NCI-H2196 treated with DMSO at 0.1 percent for 48 hours (cell line): ENCODE data around the gene STAU1.
"Not testable (repeated sequence)": the region's sequence is repeated elsewhere in the genome, so short reads cannot be mapped to it uniquely, and the experiment has no call there.

Source experiments
- DNase-seq: peaks from one replicate; lab custom pipeline; 2025; ENCODE audit not compliant: unreplicated experiment; lab: John Stamatoyannopoulos, UW

STAU1 gene, protein sequence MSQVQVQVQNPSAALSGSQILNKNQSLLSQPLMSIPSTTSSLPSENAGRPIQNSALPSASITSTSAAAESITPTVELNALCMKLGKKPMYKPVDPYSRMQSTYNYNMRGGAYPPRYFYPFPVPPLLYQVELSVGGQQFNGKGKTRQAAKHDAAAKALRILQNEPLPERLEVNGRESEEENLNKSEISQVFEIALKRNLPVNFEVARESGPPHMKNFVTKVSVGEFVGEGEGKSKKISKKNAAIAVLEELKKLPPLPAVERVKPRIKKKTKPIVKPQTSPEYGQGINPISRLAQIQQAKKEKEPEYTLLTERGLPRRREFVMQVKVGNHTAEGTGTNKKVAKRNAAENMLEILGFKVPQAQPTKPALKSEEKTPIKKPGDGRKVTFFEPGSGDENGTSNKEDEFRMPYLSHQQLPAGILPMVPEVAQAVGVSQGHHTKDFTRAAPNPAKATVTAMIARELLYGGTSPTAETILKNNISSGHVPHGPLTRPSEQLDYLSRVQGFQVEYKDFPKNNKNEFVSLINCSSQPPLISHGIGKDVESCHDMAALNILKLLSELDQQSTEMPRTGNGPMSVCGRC

DNA sequence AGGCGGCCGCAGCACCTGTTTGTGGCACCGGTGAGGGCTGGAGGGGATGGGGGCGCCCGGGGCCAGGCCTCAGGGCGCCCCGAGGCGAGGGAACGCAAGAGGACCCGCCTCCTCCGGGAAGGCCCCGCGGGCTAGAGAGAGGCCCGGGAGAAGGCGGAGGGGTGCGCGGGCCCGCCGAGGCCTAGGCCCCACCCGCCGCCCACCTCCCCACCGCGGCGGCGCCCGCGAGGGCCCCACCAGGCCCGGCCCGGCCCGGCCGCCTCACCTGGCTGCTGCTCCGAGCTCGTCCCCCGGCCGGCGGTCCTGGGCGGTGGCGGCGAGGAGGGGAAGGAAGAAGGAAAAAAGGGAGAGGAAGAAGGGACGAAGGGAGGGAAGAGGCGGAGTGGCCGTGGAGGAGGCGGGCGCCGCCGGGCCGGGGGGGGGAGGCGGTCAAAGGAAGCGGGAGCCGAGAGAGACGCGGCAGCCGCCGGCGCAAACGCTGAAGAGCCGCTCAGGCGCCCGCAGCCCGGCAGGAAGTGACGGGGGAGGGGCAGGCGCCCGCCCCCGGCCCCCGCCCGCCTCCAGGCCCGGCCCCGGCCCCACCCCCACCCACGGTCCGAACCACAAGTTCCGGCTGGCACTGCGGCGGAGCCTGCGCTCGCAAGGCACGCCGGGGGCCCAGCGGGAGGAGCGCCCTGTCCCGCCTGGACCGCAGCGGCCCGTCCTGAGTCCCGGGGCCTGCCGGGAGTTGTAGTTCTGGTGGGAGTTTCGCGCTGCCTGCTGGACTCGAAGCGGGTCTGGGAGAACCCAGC, at the start of gene STAU1:
TSS of gene STAU1 (minus strand) at position 484 of the 791 bp plus-strand sequence. CDS start 22,133 bp downstream, outside the sequence.
- peak; percentile 94 for DNase-seq

DNA sequence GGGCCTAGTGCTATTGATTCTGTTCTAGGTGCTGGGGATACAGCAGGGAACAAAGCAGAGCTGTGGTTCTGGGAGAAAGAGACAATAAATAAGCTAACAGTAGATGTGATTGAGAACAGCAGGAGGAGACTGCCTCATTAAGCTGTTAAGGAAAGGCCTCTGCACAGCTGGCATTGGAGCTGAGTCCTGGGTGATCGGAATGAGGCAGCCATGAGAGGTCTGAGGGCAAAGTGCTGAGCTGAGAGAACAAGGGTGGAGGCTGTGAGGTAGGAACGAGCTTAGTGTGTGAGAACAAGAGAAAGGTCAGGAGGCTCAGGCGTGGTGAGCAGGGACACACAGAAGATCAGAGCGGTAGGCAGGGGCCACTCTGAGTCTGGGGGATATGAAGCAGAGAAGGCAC, 49.4 kb upstream of the STAU1 start:
- DNase-seq = no peak

DNA sequence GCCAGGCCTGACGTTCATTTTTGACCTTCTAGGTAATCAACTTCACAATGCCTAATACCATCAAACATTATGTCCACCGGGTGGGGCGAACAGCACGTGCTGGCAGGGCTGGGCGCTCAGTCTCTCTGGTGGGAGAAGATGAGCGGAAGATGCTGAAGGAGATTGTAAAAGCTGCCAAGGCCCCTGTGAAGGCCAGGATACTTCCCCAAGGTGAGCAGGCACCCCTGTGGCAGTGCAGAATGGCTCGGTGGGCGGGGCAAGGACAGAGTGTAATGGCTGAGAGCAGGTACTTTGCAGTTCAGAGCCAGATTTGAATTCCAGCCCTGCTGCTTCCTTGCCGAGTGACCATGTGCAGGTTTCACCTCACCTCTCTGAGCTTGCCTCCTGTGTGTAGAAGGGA, 48.2 kb upstream of the STAU1 start:
- no peak for DNase-seq

DNA sequence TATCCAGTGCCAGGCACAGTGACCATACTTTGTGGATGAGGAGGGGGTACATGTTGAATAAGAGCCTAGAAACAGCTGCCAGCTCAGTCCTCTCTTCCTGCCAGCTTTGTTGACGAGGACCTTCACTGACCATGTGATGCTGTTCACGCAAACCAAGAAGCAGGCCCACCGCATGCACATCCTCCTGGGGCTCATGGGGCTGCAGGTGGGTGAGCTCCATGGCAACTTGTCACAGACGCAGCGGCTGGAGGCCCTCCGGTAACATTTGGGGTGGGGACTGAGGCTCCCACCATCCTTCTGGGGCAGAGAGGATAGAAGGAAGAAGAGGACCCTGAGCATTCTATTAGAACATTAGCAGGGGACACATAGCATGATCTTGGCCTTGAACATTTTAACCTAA, 46.7 kb upstream of the STAU1 start:
- no peak for DNase-seq

DNA sequence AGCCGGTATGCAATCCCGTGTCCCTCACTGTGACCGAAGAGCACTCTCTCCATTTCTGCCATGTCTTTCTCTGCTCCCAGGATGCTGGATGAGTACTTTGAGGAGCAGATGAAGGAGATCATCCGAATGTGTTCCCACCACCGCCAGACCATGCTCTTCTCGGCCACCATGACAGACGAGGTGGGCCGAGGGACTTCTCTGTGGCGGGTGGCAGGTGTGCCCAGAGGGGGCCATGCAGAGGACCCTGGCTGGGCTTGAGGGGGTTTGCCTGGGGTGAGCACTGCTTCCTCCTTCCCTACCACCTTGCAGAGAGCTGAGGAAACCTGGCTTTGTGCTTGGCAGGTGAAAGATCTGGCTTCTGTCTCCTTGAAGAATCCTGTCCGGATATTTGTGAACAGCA, 45.1 kb upstream of the STAU1 start:
- DNase-seq = no peak

DNA sequence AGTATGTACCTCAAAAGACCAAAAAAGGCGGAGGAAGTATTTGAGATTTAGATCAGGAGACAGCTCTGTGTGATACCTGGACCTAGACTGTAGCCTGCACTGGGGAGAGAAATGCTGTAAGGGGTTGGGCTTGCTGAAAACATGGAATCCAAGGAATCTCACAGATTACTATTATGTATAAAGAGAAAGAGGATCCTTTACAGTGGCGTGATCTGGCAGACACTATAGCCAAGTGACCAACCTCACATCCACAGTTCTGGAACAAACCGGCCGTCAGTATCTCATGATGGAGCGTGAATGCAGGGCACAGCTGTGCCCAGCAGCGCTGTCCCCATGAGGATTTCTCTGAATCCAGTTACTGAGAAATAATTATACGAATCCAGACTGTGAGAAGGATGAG, 43.3 kb upstream of the STAU1 start:
- no peak for DNase-seq

DNA sequence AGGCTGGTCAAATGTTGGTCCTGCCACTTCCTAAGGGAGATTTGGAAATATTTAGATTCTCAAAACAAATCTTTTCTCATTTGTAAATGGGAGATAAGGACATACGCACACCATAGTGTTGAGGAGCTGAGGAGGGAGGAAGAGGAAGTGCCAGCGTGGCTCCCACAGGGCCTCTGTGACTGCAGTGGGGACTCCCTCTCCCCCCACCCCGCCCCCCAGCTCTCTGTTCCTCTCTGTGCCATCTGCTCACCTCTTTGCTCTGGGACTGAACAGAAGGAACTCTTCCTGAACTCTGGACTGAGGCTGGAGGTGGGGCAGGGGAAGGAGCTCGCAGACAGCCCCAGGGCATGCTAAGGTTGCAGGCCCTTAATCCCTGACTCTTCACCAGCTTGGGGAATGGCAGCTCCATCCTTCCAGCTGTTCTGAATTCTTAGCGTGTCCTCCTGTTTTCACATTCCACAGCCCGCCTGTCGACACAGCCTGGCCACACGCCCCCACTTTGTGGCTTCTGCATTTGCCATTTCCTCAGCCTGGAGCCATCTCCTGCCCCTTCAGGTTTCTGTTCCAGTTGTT, 42.5 kb upstream of the STAU1 start:
- DNase-seq = no peak

DNA sequence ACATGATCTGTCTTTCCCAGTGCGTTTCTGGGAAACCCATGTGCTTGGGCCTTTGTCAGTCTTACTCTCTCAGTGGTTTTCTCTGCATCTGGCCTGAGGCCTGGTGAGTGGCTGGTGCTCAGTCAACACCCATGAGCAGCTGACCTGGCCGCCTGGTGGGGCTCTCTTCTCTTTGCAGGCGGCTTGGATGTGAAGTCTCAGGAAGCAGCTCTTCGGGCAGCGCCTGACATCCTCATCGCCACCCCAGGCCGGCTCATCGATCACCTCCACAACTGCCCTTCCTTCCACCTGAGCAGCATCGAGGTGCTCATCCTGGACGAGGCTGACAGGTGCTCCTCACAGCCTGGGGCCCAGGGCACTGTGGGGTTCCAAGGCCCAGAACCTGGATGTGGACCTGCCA, 41.9 kb upstream of the STAU1 start:
- peak; percentile 80 for DNase-seq

DNA sequence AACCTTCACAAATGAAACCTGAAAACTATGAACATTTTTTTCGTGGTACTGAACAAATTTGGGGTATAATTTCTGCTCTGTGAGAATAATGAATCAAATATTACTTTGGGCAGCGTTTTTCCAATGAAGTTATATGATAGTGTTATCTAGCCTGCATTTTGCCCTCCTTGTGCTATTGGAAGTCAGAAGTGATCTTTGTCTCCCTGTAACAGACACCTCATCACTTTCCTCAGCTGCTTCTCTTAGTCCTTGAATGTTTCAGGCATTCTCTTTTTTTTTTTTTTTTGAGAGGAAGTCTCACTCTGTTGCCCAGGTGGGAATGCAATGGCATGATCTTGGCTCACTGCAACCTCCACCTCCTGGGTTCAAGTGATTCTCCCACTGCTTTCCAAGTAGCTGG, 41.2 kb upstream of the STAU1 start:
- no peak for DNase-seq

DNA sequence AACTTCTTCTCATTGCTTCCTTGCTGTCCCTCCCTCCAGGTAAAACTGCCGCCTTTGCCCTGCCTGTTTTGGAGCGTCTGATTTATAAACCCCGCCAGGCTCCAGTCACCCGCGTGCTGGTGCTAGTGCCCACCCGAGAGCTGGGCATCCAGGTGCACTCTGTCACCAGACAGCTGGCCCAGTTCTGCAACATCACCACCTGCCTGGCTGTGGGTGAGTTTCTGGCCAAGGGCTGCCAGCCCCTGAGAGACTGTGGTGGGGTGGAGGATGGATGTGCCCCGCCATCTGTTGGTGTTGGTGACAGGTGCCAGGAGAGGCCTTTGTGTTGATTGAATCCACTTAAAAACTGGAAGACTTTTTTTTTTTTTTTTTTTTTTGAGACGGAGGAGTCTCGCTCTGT, 40.5 kb upstream of the STAU1 start:
- peak; percentile 10 for DNase-seq

DNA sequence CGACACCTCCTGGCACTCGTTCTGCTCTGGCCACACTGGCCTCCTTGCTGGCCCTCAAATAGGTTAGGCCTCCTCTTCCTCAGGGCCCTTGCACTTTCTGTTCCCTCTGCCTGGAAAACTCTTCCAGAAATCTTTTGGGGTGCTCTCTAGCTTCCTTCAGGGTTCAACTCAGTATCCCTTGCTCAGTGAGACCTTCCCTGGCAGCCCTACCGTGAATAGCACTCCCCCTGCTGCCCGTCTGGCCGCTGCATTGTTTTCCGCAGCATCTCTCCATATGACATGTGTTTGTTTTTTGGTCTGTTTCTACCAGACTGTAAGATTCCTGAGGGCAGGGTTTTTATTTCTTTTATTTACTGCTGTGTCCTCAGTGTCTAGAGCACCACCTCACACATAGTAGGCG, 37.8 kb upstream of the STAU1 start:
- no peak for DNase-seq

DNA sequence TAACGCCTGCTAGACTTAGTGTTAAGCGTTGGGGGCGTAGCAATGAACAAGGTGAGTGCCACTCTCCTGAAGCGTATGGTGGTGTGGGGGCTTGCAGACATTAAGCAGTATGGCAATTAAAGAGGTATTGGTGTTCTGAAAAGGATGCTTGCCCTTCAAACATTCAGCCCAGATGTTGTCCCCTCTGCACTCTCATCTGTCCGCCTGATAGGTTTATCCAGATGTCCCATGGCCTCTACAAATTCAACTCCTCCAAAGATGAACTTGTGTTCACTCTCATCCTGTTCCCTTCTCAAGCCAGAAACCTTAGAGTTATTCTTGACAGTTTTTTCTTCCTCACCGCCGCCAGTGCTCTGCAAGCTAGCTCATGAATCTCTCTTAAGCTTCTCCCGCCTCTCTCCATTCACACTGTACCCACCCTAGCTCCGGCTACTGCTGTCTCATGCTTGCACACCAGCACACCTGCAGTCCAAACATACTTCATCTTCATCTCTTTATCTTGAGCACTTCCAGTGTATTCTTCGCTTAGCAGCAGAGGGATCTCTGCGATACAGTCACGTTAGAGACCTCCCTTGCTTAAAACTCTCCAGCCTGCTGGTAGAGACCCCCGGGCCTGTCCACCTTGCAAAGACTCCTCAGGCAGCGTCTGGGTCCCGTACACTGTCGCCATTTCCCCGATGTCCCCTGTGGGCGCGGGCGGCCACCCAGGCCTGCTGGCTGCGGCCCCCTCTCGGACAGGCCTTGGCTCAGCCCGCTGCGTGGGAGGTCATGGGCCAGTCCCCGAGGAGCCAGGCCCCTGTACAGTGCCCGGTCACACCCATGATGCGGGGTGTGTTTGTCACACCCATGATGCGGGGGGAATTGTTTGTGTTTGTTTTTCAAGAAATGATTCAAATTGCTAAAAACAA, 32.0 kb upstream of the STAU1 start:
- no peak for DNase-seq

DNA sequence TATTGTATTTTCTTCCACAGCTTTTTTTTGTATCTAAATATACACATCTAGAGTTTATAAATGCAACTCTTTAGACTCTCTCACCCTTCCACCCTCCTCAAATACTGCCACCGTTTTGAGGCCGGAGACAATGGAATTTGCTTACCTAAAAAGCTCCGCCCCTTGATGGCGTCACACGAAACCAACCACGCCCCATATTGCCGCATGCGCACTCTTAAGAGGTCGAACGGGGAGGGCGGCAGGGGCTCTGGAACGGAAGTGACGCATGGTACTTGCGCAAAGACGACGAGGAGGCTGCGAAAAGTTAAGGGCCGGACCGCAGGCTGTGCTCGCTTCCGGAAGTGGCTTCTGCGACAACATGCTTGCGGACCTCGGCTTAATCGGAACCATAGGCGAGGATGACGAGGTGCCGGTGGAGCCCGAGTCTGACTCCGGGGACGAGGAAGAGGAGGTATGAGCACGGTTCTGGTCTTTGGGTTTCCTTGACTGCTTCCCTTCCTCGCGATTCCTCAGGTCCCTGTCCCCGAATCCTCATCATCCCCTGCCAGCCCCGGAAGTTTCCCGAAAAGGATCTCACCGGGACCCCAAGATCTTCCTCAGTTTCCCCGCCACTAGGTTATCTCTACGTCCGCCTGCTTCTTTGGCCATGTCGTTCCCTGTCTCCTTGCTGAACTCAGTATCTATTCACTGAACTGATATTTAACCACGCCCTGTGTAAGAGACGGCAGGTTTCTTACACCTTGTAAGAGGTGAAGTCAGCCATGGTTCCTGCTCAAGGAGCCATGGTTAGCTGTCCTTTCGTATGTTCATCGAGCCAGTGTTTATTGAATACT, 31.2 kb upstream of the STAU1 start, which contains the start of gene DDX27:
TSS of gene DDX27 (plus strand) at position 326 of the 833 bp plus-strand sequence. CDS start at position 359, 33 bp downstream.
- peak; percentile 99 for DNase-seq

DNA sequence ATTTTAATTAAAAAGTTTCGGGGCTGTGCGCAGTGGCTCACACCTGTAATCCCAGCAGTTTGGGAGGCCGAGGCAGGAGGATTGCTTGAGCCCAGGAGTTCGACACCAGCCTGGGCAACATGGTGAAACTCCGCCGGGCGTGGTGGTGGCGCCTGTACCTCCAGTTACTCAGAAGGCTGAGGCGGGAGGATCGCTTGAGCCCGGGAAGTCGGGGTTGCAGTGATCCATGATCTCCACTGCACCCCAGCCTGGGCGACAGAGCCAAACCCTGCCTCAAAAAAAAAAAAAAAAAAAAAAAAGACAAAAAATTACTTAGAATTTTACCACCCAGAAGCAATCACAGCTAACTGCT, 30.6 kb upstream of the STAU1 start:
- DNase-seq = not testable (repeated sequence)

DNA sequence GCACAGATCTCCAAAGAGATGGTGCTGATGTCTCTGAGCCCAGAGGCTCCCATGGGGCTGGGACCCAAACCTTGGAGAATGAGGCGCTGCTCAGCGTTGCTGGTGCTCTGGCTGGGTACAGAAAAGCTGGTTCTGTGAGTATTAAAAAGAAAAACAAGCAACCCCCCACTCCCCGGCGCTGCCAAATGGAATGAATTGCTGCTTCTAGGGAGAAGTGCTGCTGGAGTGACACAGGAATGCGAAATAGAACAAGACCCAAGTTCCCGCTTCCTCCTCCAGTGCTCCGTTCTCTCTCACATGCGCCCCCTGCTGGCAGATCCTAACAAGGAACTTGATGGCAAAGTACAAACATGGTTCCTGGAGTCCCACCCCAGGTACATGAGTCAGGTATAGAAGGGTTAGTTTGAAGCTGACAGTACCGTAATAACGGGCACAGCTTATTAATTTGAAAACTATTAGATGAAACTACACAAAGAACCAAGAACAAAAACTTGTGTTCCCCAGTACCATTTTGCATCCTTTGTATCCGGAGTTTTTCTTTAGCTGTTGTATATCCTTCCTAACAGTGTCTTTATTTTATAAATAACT, 29.0 kb upstream of the STAU1 start:
- DNase-seq = peak; percentile 64

DNA sequence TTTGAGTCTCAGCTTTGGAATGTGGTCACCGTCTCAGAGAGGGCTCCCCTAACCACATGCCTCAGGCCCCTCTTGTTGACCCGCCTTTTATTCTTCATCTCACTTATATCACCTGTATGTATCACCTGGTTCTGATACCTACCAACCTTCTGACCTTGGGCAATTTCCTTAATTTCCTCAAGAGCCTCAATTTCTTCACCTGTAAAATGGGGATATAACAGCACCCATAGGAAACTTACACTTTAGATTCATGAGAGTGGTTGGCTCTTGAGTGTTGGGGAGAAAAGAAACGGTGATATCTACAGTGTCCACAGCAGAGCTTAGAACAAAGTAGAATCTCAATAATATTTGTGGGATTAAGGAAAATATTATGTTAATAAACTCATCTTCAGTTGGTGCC, 27.1 kb upstream of the STAU1 start:
- DNase-seq = no peak

DNA sequence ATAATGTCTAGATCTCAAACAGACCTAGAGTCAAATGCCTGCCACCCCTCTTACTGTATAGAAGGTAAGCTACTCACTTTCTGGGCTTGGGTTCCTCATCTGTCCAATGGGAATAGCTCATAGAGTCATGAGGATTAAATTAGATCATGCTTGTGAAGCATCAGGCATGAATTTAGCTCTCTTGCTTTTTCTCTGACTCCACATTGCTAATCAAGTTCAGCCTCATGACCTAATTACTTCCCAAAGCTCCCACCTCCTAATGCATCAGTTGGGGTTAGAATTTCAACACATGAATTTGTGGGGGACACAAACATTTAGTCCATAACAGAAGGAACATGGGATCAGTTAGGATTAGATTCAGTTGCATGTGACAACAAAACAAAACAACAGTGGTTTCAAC, 26.4 kb upstream of the STAU1 start:
- DNase-seq = no peak

DNA sequence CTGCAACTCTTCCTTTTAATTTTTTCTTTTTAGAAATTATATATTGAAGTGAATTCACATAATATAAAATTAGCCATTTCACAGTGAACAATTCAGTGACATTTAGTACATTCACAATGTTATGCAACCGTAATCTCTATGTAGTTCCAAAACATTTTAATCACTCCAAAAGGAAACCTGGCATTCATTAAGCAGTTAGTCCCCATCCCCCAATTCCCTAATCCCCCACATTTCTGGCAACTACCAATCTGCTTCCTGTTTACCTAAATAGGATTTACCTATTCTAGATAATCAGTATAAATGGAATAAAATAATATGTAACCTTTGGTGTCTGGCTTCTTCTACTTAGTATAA, 22.6 kb upstream of the STAU1 start:
- DNase-seq = no peak

DNA sequence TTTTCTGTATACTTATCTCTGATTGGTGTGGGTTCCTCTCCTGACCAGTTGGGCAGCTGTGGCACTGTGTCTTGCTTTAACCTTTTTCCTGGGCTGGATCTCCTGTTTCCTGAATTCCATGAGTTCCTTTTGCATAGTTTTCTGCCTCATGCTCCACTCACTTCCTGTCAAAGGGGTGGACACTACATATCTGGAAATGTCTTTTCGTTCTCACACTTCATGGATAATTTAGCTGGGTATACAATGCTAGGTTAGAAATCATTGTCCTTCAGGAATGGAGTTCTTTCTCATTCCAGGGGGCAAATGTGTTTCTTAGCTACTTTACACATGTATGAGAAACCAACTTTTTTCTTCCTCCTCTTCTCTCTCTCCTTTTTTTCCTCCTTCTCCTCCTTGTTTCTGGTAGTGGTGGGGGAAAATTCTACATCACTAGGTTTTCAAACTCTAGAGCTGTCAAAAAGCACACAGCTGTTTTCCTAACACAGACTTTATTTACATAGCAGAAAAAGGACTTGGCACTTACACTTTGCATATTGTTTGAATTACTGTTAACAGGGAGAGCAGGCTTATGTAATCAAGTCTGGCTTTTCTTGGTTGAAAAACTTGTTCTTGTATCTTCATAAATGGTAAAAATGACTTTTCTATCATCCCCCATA, 22.1 kb upstream of the STAU1 start:
- DNase-seq = no peak
